Activated naive CD4-positive, alpha-beta T cell treated with anti-CD3 and anti-CD28 coated beads, Interleukin-2, amount 50 U/mL, for 24 hours (primary cell): ENCODE results near the gene TSPAN12.

Experiments used
- H3K27ac Mint-ChIP-seq: one replicate; pipeline ENCODE4 v1.8.0; 2021; ENCODE audit warnings: mild to moderate bottlenecking, mixed read lengths
- H3K27me3 Mint-ChIP-seq: one replicate; pipeline ENCODE4 v1.8.0; 2021; ENCODE audit warnings: mixed read lengths
- H3K36me3 Mint-ChIP-seq: one replicate; pipeline ENCODE4 v1.8.0; 2021; ENCODE audit warnings: mixed read lengths
- H3K4me1 Mint-ChIP-seq: one replicate; pipeline ENCODE4 v1.8.0; 2021; ENCODE audit warnings: mixed read lengths
- H3K4me3 Mint-ChIP-seq: one replicate; pipeline ENCODE4 v1.8.0; 2021; ENCODE audit warnings: mild to moderate bottlenecking, mixed read lengths
- H3K9me3 Mint-ChIP-seq: one replicate; pipeline ENCODE4 v1.8.0; 2021; ENCODE audit warnings: mixed read lengths

Gene TSPAN12

GRCh38 chr7:120760851-120761250 is 97.1 kb downstream of the TSPAN12 start:
- Mint-ChIP-seq H3K27ac (no peak overlapping the region), H3K27me3 (peaks cover 2% of the 10 kb centered on the region), H3K4me3 (no peak overlapping the region), H3K36me3 (no peaks in the 10 kb centered on the region), H3K9me3 (no peaks in the 10 kb centered on the region), H3K4me1 (no peaks in the 10 kb centered on the region)

- H3K27ac Mint-ChIP-seq, result no peak overlapping the region
- no peak overlapping the region for H3K4me3 Mint-ChIP-seq
- no peaks in the 10 kb centered on the region for H3K9me3 Mint-ChIP-seq
- H3K27me3 Mint-ChIP-seq, result peaks cover 2% of the 10 kb centered on the region
- no peaks in the 10 kb centered on the region for H3K4me1 Mint-ChIP-seq
- H3K36me3 Mint-ChIP-seq, result no peaks in the 10 kb centered on the region
Observed at GRCh38 chr7:120760050-120760449, 97.9 kb downstream of the TSPAN12 start.

GRCh38 chr7:120743128-120743527 is 114.8 kb downstream of the TSPAN12 start:
- H3K27ac Mint-ChIP-seq, result no peak overlapping the region
- no peaks in the 10 kb centered on the region for H3K36me3 Mint-ChIP-seq
- peaks cover 10% of the 10 kb centered on the region for H3K27me3 Mint-ChIP-seq
- no peaks in the 10 kb centered on the region for H3K9me3 Mint-ChIP-seq
- H3K4me3 Mint-ChIP-seq, result no peak overlapping the region
- H3K4me1 Mint-ChIP-seq, result no peaks in the 10 kb centered on the region

GRCh38 chr7:120742372-120742771 is 115.6 kb downstream of the TSPAN12 start:
- Mint-ChIP-seq H3K4me1 (no peaks in the 10 kb centered on the region), H3K4me3 (no peak overlapping the region), H3K9me3 (no peaks in the 10 kb centered on the region), H3K27me3 (peaks cover 12% of the 10 kb centered on the region), H3K27ac (no peak overlapping the region), H3K36me3 (no peaks in the 10 kb centered on the region)

GRCh38 chr7:120741371-120742042 is 116.4 kb downstream of the TSPAN12 start:
- Mint-ChIP-seq H3K4me1 (no peaks in the 10 kb centered on the region), H3K36me3 (no peaks in the 10 kb centered on the region), H3K27ac (no peak overlapping the region), H3K9me3 (no peaks in the 10 kb centered on the region), H3K4me3 (no peak overlapping the region), H3K27me3 (peaks cover 13% of the 10 kb centered on the region)

- H3K27ac Mint-ChIP-seq, result no peak overlapping the region
- H3K9me3 Mint-ChIP-seq, result no peaks in the 10 kb centered on the region
- no peaks in the 10 kb centered on the region for H3K4me1 Mint-ChIP-seq
Observed at GRCh38 chr7:120740348-120740747, 117.6 kb downstream of the TSPAN12 start.

GRCh38 chr7:120738816-120739215 is 119.1 kb downstream of the TSPAN12 start:
- no peak overlapping the region for H3K4me3 Mint-ChIP-seq
- no peak overlapping the region for H3K27ac Mint-ChIP-seq
- H3K4me1 Mint-ChIP-seq, result no peaks in the 10 kb centered on the region
- H3K9me3 Mint-ChIP-seq, result no peaks in the 10 kb centered on the region
- no peaks in the 10 kb centered on the region for H3K36me3 Mint-ChIP-seq
- peaks cover 12% of the 10 kb centered on the region for H3K27me3 Mint-ChIP-seq

More at GRCh38 chr7:120740348-120740747, 117.6 kb downstream of the TSPAN12 start:
- H3K27me3 Mint-ChIP-seq, result peaks cover 13% of the 10 kb centered on the region
- no peak overlapping the region for H3K4me3 Mint-ChIP-seq
- no peaks in the 10 kb centered on the region for H3K36me3 Mint-ChIP-seq
